ENCODE results near the gene KDELR1. TPM values are rescaled to one million over a fixed set of nuclear protein-coding genes. Genes with fewer than 3 reads are reported as not detected.

Gene KDELR1
- total and polyA plus RNA-seq, 2 of the 13 experiments (the other 11 are each of a cell fraction or from before 2014, with no cell fraction given) = 134 to 185 TPM

- TF ChIP-seq PAXIP1 (CRISPR knock-in tag; conservative IDR thresholded peaks at IDR 0.05) (no peak; the same call in 1 of the 2 replicates), ISL2 (CRISPR knock-in tag; IDR thresholded peaks at IDR 0.05) (no peak), ZBTB42 (CRISPR knock-in tag; IDR thresholded peaks at IDR 0.05) (no peak), HMG20A (CRISPR knock-in tag; IDR thresholded peaks at IDR 0.05; ENCODE audit: borderline replicate concordance) (no peak), AHR (CRISPR knock-in tag; IDR thresholded peaks at IDR 0.05) (no peak), RFX3 (CRISPR knock-in tag; IDR thresholded peaks at IDR 0.05) (no peak), SP2 (CRISPR knock-in tag; IDR thresholded peaks at IDR 0.05) (0 out of 2 replicates have a peak, but pooled peaks have one; percentile 22), NAIF1 (CRISPR knock-in tag; IDR thresholded peaks at IDR 0.05; ENCODE audit: borderline replicate concordance) (no peak), ZNF432 (CRISPR knock-in tag; IDR thresholded peaks at IDR 0.05; ENCODE audit: borderline replicate concordance) (no peak), ARNT (IDR thresholded peaks at IDR 0.05) (no peak), ZNF776 (CRISPR knock-in tag; IDR thresholded peaks at IDR 0.05) (no peak), FOSL2 (CRISPR knock-in tag; IDR thresholded peaks at IDR 0.05) (peak; percentile 18; the same call in 1 of the 2 replicates), IRF1 (CRISPR knock-in tag; IDR thresholded peaks at IDR 0.05; ENCODE audit: low read depth) (no peak), ZNF431 (CRISPR knock-in tag; IDR thresholded peaks at IDR 0.05; ENCODE audit: borderline replicate concordance, low read depth) (no peak), FOXA1 (IDR thresholded peaks at IDR 0.05) (no peak), FOXA1 (CRISPR knock-in tag; IDR thresholded peaks at IDR 0.05) (no peak)
- TF ChIP-seq, protein P1, sequence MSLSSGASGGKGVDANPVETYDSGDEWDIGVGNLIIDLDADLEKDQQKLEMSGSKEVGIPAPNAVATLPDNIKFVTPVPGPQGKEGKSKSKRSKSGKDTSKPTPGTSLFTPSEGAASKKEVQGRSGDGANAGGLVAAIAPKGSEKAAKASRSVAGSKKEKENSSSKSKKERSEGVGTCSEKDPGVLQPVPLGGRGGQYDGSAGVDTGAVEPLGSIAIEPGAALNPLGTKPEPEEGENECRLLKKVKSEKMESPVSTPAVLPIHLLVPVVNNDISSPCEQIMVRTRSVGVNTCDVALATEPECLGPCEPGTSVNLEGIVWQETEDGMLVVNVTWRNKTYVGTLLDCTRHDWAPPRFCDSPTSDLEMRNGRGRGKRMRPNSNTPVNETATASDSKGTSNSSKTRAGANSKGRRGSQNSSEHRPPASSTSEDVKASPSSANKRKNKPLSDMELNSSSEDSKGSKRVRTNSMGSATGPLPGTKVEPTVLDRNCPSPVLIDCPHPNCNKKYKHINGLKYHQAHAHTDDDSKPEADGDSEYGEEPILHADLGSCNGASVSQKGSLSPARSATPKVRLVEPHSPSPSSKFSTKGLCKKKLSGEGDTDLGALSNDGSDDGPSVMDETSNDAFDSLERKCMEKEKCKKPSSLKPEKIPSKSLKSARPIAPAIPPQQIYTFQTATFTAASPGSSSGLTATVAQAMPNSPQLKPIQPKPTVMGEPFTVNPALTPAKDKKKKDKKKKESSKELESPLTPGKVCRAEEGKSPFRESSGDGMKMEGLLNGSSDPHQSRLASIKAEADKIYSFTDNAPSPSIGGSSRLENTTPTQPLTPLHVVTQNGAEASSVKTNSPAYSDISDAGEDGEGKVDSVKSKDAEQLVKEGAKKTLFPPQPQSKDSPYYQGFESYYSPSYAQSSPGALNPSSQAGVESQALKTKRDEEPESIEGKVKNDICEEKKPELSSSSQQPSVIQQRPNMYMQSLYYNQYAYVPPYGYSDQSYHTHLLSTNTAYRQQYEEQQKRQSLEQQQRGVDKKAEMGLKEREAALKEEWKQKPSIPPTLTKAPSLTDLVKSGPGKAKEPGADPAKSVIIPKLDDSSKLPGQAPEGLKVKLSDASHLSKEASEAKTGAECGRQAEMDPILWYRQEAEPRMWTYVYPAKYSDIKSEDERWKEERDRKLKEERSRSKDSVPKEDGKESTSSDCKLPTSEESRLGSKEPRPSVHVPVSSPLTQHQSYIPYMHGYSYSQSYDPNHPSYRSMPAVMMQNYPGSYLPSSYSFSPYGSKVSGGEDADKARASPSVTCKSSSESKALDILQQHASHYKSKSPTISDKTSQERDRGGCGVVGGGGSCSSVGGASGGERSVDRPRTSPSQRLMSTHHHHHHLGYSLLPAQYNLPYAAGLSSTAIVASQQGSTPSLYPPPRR (CRISPR knock-in tag; IDR thresholded peaks at IDR 0.05; ENCODE audit: borderline replicate concordance) = no peak
- TF ChIP-seq, protein P2, sequence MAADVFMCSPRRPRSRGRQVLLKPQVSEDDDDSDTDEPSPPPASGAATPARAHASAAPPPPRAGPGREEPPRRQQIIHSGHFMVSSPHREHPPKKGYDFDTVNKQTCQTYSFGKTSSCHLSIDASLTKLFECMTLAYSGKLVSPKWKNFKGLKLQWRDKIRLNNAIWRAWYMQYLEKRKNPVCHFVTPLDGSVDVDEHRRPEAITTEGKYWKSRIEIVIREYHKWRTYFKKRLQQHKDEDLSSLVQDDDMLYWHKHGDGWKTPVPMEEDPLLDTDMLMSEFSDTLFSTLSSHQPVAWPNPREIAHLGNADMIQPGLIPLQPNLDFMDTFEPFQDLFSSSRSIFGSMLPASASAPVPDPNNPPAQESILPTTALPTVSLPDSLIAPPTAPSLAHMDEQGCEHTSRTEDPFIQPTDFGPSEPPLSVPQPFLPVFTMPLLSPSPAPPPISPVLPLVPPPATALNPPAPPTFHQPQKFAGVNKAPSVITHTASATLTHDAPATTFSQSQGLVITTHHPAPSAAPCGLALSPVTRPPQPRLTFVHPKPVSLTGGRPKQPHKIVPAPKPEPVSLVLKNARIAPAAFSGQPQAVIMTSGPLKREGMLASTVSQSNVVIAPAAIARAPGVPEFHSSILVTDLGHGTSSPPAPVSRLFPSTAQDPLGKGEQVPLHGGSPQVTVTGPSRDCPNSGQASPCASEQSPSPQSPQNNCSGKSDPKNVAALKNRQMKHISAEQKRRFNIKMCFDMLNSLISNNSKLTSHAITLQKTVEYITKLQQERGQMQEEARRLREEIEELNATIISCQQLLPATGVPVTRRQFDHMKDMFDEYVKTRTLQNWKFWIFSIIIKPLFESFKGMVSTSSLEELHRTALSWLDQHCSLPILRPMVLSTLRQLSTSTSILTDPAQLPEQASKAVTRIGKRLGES (CRISPR knock-in tag; IDR thresholded peaks at IDR 0.05; ENCODE audit: borderline replicate concordance) = no peak
These were observed 28.4 kb downstream of the KDELR1 start (continued) for GRCh38 chr19:48362716-48363499.

All from HepG2 (cell line).